Uterus (tissue), 2 donors: ENCODE data around the gene CYP26C1.

Source experiments
- CTCF ChIP-seq, 4 experiments: fragments of 200-600 bp in 2 of 4; fragments of 450-650 bp in 2 of 4; sonication (generic) in 2 of 4; IDR thresholded peaks; one replicate each; pipeline ENCODE4 v1.5.1; 2016 to 2019; ENCODE audit warnings: antibody characterized with exemption in 4 of 4, mild to moderate bottlenecking in 2 of 4, moderate library complexity in 1 of 4
- POLR2A ChIP-seq, 2 donors: fragments of 450-650 bp; IDR thresholded peaks; one replicate each; pipeline ENCODE4 v1.6.1; 2016; ENCODE audit warnings: antibody characterized with exemption in 2 of 2, mild to moderate bottlenecking in 1 of 2, moderate library complexity in 1 of 2

GRCh38 chr10:93060887-93061593, 442 bp downstream of the CYP26C1 start:
- TF ChIP-seq CTCF (IDR thresholded peaks at IDR 0.05) (no peak), POLR2A (IDR thresholded peaks at IDR 0.05) (no peak)
